DOHH2 (cell line): ENCODE measurements around the gene AMZ2.

Experiments
- EZH2phosphoT487 ChIP-seq: fragments of 200-600 bp; sonication (generic); IDR thresholded peaks from 2 replicates; pipeline ENCODE4 v1.6.1; 2017; ENCODE audit warnings: borderline replicate concordance, mild to moderate bottlenecking, antibody characterized with exemption, low read length, moderate library complexity, mixed read lengths
- TF ChIP-seq, protein P1 (sequence below): fragments of 200-600 bp; sonication (generic); IDR thresholded peaks from one replicate; pipeline ENCODE4 v1.5.1; 2014; ENCODE audit warnings: antibody characterized with exemption, mild to moderate bottlenecking, low read depth, low read length; ENCODE audit not compliant: poor library complexity, severe bottlenecking

DNA sequence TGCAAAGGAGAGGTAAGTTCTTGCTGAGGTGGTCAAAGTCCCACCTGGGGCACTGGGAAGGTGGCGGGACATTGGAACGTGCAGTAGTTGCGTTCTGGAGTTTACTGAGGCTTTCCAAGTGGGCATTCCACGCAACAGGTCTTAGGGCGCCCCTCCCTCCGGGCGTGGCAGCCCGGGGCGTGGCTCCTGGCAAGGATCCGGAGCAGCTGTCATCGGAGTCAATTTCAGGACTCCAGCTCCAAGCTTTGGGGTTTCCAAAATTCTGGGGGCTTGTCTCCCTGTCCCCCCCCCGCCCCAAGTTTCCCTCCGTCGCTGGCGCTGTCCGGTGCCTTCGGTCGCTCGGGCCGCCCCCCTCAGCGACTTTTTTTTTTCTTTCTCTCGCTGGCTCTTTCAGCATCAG is 43.1 kb upstream of the AMZ2 start:
- TF ChIP-seq, protein P1, sequence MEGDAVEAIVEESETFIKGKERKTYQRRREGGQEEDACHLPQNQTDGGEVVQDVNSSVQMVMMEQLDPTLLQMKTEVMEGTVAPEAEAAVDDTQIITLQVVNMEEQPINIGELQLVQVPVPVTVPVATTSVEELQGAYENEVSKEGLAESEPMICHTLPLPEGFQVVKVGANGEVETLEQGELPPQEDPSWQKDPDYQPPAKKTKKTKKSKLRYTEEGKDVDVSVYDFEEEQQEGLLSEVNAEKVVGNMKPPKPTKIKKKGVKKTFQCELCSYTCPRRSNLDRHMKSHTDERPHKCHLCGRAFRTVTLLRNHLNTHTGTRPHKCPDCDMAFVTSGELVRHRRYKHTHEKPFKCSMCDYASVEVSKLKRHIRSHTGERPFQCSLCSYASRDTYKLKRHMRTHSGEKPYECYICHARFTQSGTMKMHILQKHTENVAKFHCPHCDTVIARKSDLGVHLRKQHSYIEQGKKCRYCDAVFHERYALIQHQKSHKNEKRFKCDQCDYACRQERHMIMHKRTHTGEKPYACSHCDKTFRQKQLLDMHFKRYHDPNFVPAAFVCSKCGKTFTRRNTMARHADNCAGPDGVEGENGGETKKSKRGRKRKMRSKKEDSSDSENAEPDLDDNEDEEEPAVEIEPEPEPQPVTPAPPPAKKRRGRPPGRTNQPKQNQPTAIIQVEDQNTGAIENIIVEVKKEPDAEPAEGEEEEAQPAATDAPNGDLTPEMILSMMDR: no peak
- no peak for TF ChIP-seq EZH2phosphoT487
